Transverse colon (tissue), 3 donors: ENCODE measurements around the gene ITGA7.

Experiments
- EP300 ChIP-seq: sonication (generic); formaldehyde crosslinking; IDR thresholded peaks from one replicate; pipeline ENCODE4 v1.6.1; 2017; ENCODE audit warnings: antibody characterized with exemption, low read depth
- TF ChIP-seq, protein P1 (sequence below), 5 experiments: fragments of 200-600 bp in 3 of 5; fragments of 450-650 bp in 2 of 5; sonication (generic) in 3 of 5; IDR thresholded peaks; 1 replicate in 2 of 5; 2 replicates in 3 of 5; pipeline ENCODE4 v1.5.1; 2016 to 2017; ENCODE audit warnings: antibody characterized with exemption in 5 of 5, inconsistent platforms in 3 of 5, mild to moderate bottlenecking in 2 of 5, moderate library complexity in 1 of 5

- TF ChIP-seq, protein P1, sequence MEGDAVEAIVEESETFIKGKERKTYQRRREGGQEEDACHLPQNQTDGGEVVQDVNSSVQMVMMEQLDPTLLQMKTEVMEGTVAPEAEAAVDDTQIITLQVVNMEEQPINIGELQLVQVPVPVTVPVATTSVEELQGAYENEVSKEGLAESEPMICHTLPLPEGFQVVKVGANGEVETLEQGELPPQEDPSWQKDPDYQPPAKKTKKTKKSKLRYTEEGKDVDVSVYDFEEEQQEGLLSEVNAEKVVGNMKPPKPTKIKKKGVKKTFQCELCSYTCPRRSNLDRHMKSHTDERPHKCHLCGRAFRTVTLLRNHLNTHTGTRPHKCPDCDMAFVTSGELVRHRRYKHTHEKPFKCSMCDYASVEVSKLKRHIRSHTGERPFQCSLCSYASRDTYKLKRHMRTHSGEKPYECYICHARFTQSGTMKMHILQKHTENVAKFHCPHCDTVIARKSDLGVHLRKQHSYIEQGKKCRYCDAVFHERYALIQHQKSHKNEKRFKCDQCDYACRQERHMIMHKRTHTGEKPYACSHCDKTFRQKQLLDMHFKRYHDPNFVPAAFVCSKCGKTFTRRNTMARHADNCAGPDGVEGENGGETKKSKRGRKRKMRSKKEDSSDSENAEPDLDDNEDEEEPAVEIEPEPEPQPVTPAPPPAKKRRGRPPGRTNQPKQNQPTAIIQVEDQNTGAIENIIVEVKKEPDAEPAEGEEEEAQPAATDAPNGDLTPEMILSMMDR (IDR thresholded peaks at IDR 0.05) = no peak
- TF ChIP-seq EP300 = no peak
Observed at GRCh38 chr12:55702861-55703260, 4.8 kb downstream of the ITGA7 start.
